ENCODE measurements around the gene DNAJC3.
"Not testable (repeated sequence)": the region's sequence is repeated elsewhere in the genome, so short reads cannot be mapped to it uniquely, and the experiment has no call there.

DNAJC3 gene

DNA sequence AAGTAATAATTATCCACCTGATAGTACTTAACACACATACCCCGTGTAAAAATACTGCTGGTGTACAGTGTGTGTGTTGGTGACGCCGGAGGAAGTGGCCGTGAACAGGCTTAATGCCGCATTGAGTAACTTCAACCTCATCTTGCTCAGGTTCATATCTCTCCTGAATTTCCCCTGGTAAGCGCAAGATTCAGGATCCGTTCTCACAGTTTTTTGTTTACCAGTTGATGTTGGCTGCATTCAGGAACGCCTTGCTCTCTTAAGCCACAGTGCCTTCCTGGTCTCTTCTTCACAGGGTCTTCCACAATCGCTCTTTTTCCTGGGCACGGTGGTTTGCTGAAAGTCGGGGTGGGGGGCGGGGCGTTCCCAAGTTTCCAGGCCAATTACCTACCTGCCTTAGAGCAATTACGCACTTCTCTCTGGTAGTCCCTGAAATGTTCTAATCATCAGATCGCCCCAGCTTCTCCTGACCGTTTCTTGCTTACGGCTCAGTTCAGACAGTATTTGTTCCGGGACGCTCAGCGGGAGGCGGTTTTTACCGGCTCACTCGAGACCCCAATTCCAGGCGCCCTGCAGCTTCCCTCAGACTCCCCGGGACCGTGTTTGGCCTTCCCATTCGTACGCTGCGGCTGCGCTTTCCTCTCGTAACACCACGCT, 706 bp upstream of the DNAJC3 start:
- DNase-seq, result no peak

DNA sequence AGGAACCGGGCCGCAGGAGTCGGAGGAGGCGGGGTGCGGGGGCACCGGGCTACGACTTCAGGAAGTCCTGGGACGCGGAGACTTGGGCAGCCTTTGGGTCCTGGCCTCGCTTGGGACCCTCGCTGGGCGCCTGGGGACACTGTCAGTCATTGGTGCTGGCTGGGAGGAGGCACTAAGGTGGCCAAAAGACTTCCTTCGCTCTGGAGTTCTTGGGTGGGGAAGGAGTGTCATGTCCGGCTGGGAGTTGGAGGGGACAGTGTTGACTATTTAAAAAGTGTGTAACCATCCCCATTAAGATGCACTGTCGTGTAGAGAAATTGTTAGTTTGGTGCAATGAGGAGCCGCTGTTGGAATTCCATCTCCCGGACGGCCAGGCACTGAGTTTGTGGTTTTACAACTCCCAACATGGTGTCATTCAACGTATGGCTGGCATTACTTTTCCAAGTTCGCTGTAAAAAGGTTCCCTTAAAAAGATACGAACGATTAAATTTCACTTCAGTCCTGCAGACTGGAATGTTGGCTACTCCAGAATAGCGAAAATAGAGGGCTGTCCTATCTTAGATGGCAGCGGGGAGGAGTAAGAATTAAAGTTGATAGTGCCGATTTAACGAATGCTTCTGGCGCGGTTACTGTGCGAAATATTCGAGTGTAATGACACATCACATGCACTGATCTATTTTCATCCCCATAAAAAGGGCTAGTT, 776 bp downstream of the DNAJC3 start:
- DNase-seq, result no peak

- no peak for DNase-seq
These were observed 2.0 kb downstream of the DNAJC3 start for GRCh38 chr13:95678967-95679366.

GRCh38 chr13:95679722-95680121, 2.8 kb downstream of the DNAJC3 start:
- no peak for DNase-seq

GRCh38 chr13:95684418-95684817, 7.5 kb downstream of the DNAJC3 start:
- no peak for DNase-seq

GRCh38 chr13:95684960-95685359, 8.0 kb downstream of the DNAJC3 start:
- not testable (repeated sequence) for DNase-seq

GRCh38 chr13:95689582-95689926, 12.6 kb downstream of the DNAJC3 start:
- DNase-seq, result no peak

GRCh38 chr13:95690986-95691385, 14.0 kb downstream of the DNAJC3 start:
- DNase-seq, result not testable (repeated sequence)

DNA sequence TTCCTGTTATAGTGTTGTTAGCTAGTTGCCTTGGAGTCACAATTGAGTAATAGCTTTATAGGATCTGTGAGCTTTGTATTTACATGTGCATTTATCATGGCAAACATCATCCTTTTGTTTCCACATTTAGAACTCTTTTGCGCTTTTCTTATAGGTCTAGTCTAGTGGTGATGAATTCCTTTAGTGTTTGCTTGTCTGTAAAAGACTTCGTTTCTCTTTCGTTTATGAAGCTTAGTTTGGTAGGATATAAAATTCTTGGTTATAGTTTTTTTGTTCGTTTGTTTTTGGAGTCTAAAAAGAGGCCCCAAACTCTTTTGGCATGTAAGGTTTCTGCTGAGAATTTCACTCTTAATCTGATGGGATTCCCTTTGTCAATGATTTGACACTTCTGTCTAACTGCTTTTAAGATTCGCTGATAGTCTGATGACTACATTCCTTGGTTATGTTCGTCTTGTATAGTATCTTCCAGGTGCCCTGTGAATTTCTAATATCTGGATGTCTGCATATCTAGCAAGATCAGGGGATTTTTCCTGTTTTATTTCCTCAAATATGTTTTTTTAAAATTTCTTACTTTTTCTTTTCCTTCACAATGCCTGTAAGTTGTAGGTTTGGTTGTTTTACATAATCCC, 20.2 kb downstream of the DNAJC3 start:
- no peak for DNase-seq

DNA sequence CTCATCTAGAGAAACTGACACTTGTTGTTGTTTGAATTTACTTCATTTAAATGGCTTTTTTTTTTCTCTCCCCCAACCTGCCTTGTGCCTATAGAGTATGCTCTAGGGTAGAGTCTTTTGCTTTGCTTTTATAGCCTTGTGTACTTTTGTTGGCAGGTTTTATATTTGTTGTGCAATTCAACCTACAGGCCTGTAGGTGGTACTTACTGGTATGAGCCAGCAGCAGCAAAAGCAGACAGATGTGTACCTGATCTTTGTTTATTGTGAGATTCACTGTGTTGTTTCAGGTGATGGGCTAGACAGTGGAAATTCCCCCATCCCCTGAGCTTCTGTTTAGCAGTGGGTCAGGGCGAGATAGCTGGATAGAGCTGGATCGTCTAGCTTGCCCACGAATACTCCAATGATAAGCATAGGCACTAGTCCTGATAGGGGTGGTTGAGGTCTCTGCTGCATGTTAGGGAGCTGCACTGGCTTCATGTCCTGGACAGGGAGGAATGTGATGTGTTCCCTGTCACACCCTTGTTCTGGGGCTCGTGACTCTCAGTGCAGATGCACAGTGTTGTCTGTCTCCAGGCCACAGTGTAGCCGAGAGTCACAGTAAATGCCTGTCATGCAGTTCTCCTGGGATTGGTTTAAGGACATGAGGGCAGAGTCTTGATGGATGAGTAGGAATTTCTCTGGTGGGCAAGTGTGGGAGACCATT, 21.3 kb downstream of the DNAJC3 start:
- no peak for DNase-seq

GRCh38 chr13:95703576-95703975, 26.6 kb downstream of the DNAJC3 start:
- DNase-seq, result no peak

- no peak for DNase-seq
These were observed 27.6 kb downstream of the DNAJC3 start for GRCh38 chr13:95704510-95704909.

- DNase-seq, result no peak
These were observed 29.4 kb downstream of the DNAJC3 start for GRCh38 chr13:95706356-95706755.

DNA sequence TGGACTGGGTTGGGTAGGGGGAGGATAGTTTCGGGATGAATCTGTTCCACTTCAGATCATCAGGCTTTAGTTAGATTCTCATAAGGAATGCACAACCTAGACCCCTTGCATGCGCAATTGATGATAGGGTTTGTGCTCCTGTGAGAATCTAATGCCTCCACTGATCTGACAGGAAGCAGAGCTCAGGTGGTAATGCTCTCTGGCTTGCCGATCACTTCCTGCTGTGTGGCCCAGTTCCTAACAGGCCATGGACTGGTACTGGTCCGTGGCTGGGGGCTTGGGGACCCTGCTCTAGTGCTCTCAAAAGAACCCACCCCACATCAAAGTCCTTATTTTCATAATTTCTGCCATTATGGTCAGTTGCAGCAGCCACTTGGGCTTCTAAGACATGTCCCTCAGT, 30.1 kb downstream of the DNAJC3 start:
- no peak for DNase-seq

DNA sequence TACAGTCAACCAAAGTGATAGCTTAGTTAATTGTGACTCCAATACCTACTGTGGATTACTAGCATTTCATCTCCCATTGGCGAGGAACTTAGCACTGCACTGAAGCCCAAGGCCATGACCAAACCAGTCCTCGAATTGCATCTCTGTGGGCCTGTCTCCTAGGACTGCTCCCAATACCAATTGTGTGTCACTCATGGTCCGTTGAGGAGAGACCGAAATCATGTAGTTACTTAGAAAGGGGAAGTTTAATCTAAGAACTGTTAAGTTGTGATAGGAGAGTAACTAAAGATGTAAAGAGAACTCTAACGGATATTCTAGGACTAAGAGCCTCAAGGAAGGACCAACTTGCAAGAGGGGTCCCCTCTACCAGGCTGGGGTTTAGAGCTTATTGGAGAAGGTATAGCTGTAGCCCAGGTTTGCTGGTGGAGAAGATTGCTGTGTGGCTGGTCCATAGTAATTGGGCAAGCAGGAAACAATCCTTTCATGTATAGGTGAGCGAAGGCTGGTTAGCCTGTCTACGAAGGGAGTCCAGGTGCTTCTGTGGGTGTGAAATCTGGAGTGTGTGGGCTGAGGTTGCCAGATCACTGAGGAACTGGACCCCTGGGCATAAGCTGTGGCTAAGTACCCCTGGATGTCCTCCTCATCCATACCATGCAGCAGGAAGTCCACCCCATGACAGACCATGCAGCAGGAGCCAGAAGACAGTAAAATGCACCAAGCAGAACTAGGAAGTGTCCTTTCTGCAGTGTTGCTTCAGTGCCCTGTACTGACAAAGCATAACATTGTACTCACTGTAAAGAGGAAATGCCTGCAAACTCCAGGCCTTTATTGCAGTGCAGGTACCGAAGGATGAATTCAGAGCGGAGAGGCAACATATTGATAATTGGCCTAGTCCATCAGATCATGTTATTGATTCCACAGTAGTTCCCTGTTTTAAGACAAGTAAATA, 30.8 kb downstream of the DNAJC3 start:
- DNase-seq, result no peak

DNA sequence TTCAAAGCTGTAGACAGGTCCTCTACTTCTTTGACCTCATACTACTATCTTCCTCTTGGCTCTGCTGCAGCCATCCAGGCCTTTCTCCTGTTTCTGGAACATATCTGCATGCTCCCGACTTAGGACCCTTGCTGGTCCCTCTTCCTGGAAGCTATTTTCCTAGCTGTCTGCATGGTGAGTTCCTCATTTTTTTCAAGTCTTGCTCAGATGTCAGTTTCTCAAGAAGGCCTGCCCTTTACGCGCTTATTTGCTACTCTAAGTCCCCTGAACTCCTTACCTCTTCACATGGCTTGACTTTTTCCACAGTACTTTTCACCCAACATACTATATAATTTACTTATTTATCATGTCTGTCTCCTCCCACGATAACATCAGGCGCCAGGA, 31.4 kb downstream of the DNAJC3 start:
- no peak for DNase-seq

DNA sequence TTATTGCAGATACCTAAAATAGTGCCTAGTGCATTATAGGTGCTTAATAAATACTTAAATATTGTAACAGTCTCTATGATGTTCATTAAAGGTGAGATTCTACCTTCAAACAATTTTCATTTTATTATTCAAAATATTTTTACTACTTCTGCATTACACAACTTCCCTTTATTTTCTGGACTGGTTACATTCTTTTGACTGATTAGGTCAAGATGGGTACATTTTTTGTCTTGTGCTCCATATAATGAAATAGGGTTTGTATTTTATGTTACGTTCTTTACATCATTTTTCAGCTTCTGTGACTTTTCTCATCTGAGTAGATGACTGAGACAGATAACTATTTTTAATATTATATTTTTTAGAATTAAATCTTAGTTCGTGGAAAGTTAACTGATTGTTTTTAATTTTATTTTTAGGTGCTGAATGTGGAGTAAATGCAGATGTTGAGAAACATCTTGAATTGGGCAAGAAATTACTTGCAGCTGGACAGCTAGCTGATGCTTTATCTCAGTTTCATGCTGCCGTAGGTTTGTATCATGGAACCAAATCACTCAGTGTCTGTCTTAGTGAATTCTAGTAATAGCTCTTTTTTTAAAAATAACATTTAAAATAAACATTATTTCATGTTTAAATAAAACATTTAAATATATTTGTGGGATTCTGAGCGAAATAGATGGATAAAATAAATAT, 32.0 kb downstream of the DNAJC3 start:
- DNase-seq, result no peak

DNA sequence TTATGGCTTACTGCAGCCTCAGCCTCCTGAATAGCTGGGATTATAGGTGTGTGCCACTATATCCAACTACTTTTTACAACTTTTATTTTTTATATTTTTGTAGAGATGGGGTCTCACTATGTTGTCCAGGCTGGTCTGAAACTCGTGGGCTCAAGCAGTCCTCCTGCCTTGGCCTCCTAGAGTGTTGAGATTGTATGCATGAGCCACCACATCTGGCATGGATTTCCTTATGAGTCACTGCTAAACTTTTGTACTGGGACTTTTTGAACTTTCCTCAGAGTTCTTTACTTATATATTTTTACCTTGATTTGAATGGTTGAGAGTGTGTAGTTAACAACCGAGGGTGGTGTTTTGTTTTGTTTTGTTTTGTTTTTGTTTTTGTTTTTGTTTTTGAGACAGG, 33.4 kb downstream of the DNAJC3 start:
- no peak for DNase-seq

DNA sequence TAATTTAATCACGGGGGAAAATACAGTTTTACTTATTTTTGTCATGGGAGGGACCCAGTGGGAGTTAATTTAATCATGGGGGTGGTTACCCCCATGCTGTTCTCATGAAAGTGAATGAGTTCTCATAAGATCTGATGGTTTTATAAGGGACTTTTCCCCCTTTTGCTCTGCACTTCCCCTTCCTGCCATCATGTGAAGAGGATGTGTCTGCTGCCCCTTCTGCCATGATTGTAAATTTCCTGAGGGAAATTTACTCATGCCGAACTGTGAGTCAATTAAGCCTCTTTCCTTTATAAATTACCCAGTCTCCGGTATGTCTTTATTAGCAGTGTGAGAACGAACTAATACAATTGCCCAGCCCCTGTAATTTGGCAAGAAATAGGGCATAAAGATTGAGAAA, 35.9 kb downstream of the DNAJC3 start:
- not testable (repeated sequence) for DNase-seq

DNA sequence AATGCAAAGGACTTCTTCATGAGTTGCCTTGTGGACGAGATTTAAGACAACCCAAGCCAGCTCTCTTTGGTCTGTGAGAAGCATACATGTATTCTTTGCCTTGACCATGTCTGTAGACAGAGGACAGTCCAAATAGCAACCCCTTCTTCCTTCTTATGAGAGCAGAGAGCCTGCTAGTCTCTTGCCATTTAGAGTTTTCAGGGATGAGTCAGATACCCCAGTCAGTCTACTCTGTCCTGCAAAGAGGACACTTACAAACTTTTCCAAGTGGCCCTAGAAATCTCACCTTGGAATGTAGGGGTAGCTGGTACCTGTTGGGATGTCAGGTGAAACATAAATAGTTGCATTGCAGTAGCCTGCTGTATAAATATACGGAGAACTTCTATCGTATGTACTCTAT, 36.7 kb downstream of the DNAJC3 start:
- no peak for DNase-seq

DNA sequence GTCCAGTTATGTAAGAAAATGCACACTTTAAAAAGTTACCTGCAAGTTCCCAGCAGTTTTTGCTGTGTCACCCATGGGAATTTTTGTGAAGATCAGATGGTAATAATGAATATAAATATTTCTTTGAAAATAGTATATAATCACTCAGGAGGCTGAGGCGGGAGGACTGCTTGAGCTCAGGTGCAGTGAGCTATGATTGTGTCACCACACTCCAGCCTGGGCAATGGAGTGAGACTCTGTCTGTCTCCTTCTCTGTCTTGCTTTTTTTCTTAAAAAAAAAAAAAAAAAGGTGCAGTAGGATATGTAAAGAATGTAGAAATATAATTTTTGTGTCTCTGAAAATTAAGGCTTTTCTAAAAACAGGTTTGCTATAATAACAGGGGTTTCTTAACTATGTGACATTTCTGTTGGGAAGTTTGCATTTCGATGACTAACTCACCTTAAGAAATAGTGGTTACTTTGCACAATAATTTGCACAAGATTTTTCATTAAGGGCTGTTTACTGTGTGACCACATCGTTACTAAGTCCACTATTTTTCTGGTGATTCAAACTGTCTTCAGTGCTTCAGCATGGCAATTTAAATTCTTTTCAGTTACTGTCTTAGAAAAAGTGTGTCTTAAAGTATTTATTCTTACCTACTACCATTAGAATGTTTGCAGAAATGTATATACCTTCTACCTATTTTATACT, 37.3 kb downstream of the DNAJC3 start:
- DNase-seq, result no peak
